IMR-90 (cell line): Measurements from ENCODE around the gene SLC37A3. TPM values are rescaled to one million over a fixed set of nuclear protein-coding genes. Genes with fewer than 3 reads are reported as not detected.

Experiments
- ATAC-seq: fragments of 200-7000 bp; cut with Tn5 transposase; 2 replicates; pipeline ENCODE4 v1.9.1; 2020; ENCODE audit warnings: low read depth, mild to moderate bottlenecking, moderate library complexity
- BruUV-seq: library from RNA; stranded (reverse); fragments of 400-500 nt; replicated peaks from 2 replicates; lab custom pipeline; 2021; lab: Mats Ljungman, UMichigan
- CTCF ChIA-PET: fragments of 300-600 bp; formaldehyde crosslinking; extraction: SDS; loops from one replicate; lab custom pipeline; 2021; ENCODE audit warnings: antibody characterized with exemption; lab: Yijun Ruan, JAX
- POLR2A ChIA-PET: fragments of 300-600 bp; sonication (Branson Sonifier 250); formaldehyde crosslinking; loops from one replicate; lab custom pipeline; 2022; ENCODE audit warnings: antibody characterized with exemption; ENCODE audit not compliant: unreplicated experiment; lab: Charles Lee
- DNase-seq: peaks from one replicate; pipeline ENCODE4 v3.0.0; 2013
- H2AFZ ChIP-seq: replicated peaks from 2 replicates; pipeline ENCODE3; 2013; ENCODE audit warnings: low read length, mild to moderate bottlenecking; ENCODE audit not compliant: poor library complexity
- H2AK5ac ChIP-seq: 2 replicates; pipeline ENCODE4 v1.6.1; 2013; ENCODE audit warnings: low read depth, low read length, inconsistent platforms
- H2AK9ac ChIP-seq: replicated peaks from 2 replicates; pipeline ENCODE3; 2013; ENCODE audit warnings: mild to moderate bottlenecking, low read depth, low read length, moderate library complexity; ENCODE audit not compliant: poor library complexity
- H2BK120ac ChIP-seq: 2 replicates; pipeline ENCODE4 v1.6.1; 2013; ENCODE audit warnings: low read depth, low read length, inconsistent platforms
- H2BK15ac ChIP-seq: 3 replicates; pipeline ENCODE4 v1.6.1; 2013; ENCODE audit warnings: low read depth, low read length, inconsistent platforms
- H2BK20ac ChIP-seq: 2 replicates; pipeline ENCODE4 v1.6.1; 2013; ENCODE audit warnings: low read depth, mild to moderate bottlenecking, inconsistent platforms, low read length, moderate library complexity
- H2BK5ac ChIP-seq: 2 replicates; pipeline ENCODE4 v1.6.1; 2013; ENCODE audit warnings: mild to moderate bottlenecking, low read depth, low read length, inconsistent platforms; ENCODE audit not compliant: poor library complexity, severe bottlenecking
- H3K14ac ChIP-seq: replicated peaks from 2 replicates; pipeline ENCODE4 v1.6.1; 2013; ENCODE audit warnings: low read depth, low read length, inconsistent platforms
- H3K18ac ChIP-seq: 2 replicates; pipeline ENCODE4 v1.6.1; 2013; ENCODE audit warnings: low read depth, low read length, control low read depth
- H3K23ac ChIP-seq: 2 replicates; pipeline ENCODE4 v1.6.1; 2013; ENCODE audit warnings: low read depth, low read length, inconsistent platforms
- H3K27ac ChIP-seq: 2 replicates; pipeline ENCODE4 v1.5.1; 2013; ENCODE audit warnings: mild to moderate bottlenecking, control low read depth, low read length; ENCODE audit not compliant: insufficient read depth
- H3K27me3 ChIP-seq: 2 replicates; pipeline ENCODE4 v1.6.1; 2013; ENCODE audit warnings: low read length; ENCODE audit not compliant: control insufficient read depth, insufficient read depth
- H3K36me3 ChIP-seq: 2 replicates; pipeline ENCODE4 v1.6.1; 2013; ENCODE audit warnings: low read length, mixed read lengths; ENCODE audit not compliant: control insufficient read depth, insufficient read depth
- H3K4ac ChIP-seq: 2 replicates; pipeline ENCODE4 v1.6.1; 2013; ENCODE audit warnings: low read depth, low read length, inconsistent platforms
- H3K4me1 ChIP-seq: 2 replicates; pipeline ENCODE4 v1.6.1; 2013; ENCODE audit warnings: low read length, mixed read lengths; ENCODE audit not compliant: control insufficient read depth, insufficient read depth
- H3K4me2 ChIP-seq: 2 replicates; pipeline ENCODE4 v1.6.1; 2013; ENCODE audit warnings: low read depth, mild to moderate bottlenecking, control low read depth, low read length, moderate library complexity
- H3K4me3 ChIP-seq: 2 replicates; pipeline ENCODE4 v1.5.1; 2013; ENCODE audit warnings: low read depth, mild to moderate bottlenecking, control low read depth, low read length, moderate library complexity; ENCODE audit not compliant: insufficient read depth
- H3K56ac ChIP-seq: 2 replicates; pipeline ENCODE4 v1.6.1; 2013; ENCODE audit warnings: low read length, inconsistent platforms; ENCODE audit not compliant: insufficient read depth; ENCODE audit errors: extremely low read depth
- H3K79me1 ChIP-seq, 2 experiments: 2 replicates each; pipeline ENCODE4 v1.6.1; 2013; ENCODE audit warnings: low read length in 2 of 2, inconsistent platforms in 1 of 2, low read depth in 1 of 2
- H3K9ac ChIP-seq: 2 replicates; pipeline ENCODE4 v1.6.1; 2013; ENCODE audit warnings: low read depth, low read length, control low read depth
- H3K9me1 ChIP-seq: 2 replicates; pipeline ENCODE4 v1.6.1; 2013; ENCODE audit warnings: low read length, inconsistent platforms; ENCODE audit not compliant: insufficient read depth
- H3K9me3 ChIP-seq: 2 replicates; pipeline ENCODE4 v1.6.1; 2013; ENCODE audit warnings: low read length; ENCODE audit not compliant: control insufficient read depth, insufficient read depth
- H4K20me1 ChIP-seq: 2 replicates; pipeline ENCODE4 v1.6.1; 2013; ENCODE audit warnings: low read length, inconsistent platforms; ENCODE audit not compliant: insufficient read depth
- H4K5ac ChIP-seq: 2 replicates; pipeline ENCODE4 v1.6.1; 2013; ENCODE audit warnings: mild to moderate bottlenecking, low read depth, low read length, control low read depth
- H4K8ac ChIP-seq, 2 experiments: 2 replicates each; pipeline ENCODE4 v1.6.1; 2013; ENCODE audit warnings: low read depth in 2 of 2, low read length in 2 of 2, control low read depth in 1 of 2, inconsistent platforms in 1 of 2
- H4K91ac ChIP-seq: 2 replicates; pipeline ENCODE4 v1.6.1; 2013; ENCODE audit warnings: low read depth, low read length, inconsistent platforms; ENCODE audit not compliant: insufficient read depth
- FOS ChIP-seq: fragments of 150-350 bp; IDR thresholded peaks from 2 replicates; pipeline ENCODE4 v1.6.1; 2016; ENCODE audit warnings: low read depth, low read length
- RCOR1 ChIP-seq: IDR thresholded peaks from 2 replicates; pipeline ENCODE4 v1.6.1; 2012; ENCODE audit warnings: mild to moderate bottlenecking, low read length, improper control_type of control experiment; ENCODE audit not compliant: insufficient replicate concordance
- RFX5 ChIP-seq: IDR thresholded peaks from 2 replicates; pipeline ENCODE4 v1.8.0; 2012; ENCODE audit warnings: low read depth, mild to moderate bottlenecking, low read length, moderate library complexity
- USF2 ChIP-seq: fragments of 150-350 bp; IDR thresholded peaks from 2 replicates; pipeline ENCODE4 v1.6.1; 2017; ENCODE audit warnings: mild to moderate bottlenecking, antibody characterized with exemption, low read length, low read depth
- WGBS, 2 experiments: methylation state at CpG; one replicate each; pipeline versions ENCODE4 v1.1.5 to v1.1.7; 2013; ENCODE audit warnings: missing lambda C conversion rate in 2 of 2; ENCODE audit not compliant: insufficient read length in 1 of 2; ENCODE audit errors: extremely low coverage in 2 of 2; 5-methylcytosine and 5-hydroxymethylcytosine counted together
- dilution Hi-C: fragments of 300-500 bp; cut with HindIII; formaldehyde crosslinking; loops from one replicate; pipeline ENCODE4 v1.14.3; 2018; ENCODE audit warnings: low sequenced_read_pairs; ENCODE audit not compliant: unreplicated experiment
- in situ Hi-C: fragments of 300-500 bp; cut with MboI; formaldehyde crosslinking; loops from 3 replicates; pipeline ENCODE4 v1.14.3; 2019; ENCODE audit warnings: low sequenced_read_pairs, inconsistent platforms, mixed read lengths
- intact Hi-C: fragments of 100-400 bp; cut with micrococcal nuclease; formaldehyde crosslinking; loops from 2 replicates; pipeline ENCODE4 v1.10.0; 2022
- polyA plus RNA-seq, 3 experiments: library from polyadenylated mRNA; depleted of rRNA; stranded (reverse); fragments of >200 nt; gene quantifications; 2 replicates each; pipeline ENCODE4 v1.2.3, GENCODE V29; 2012; ENCODE audit warnings: low replicate concordance in 1 of 3
- total RNA-seq: library from RNA; depleted of rRNA; stranded (reverse); fragments of >200 nt; gene quantifications from 2 replicates; pipeline ENCODE4 v1.2.3, GENCODE V29; 2012

The SLC37A3 gene
- total and polyA plus RNA-seq, 2 of the 4 experiments (the other 2 are of a cell fraction), result 43.2 to 45.3 TPM

GRCh38 chr7:140417456-140418155 is 19.3 kb upstream of the SLC37A3 start:
- dilution Hi-C loops, result no loop called here

More at GRCh38 chr7:140417456-140418155, 19.3 kb upstream of the SLC37A3 start:
- no peak overlapping the region for H3K9ac ChIP-seq
- H4K91ac ChIP-seq, result no peak overlapping the region
- no peaks in the 10 kb centered on the region for H3K9me1 ChIP-seq
- BruUV-seq, result no TSS peak
- no peak overlapping the region for H3K4ac ChIP-seq
- intact Hi-C loops, result no loop called here
- no peaks in the 10 kb centered on the region for H4K20me1 ChIP-seq
- no peak overlapping the region for H2BK15ac ChIP-seq
- DNase-seq (no peak), ATAC-seq (no peak)
- no peak overlapping the region for H2AK9ac ChIP-seq
- no peak overlapping the region for H3K4me2 ChIP-seq
- no peak overlapping the region for H3K4me3 ChIP-seq
- no peaks in the 10 kb centered on the region for H3K36me3 ChIP-seq
- no peak overlapping the region for H2BK5ac ChIP-seq
- H2BK120ac ChIP-seq, result no peak overlapping the region
- H3K79me1 ChIP-seq, result no peaks in the 10 kb centered on the region
- in situ Hi-C loops, result no loop called here
- POLR2A ChIA-PET, result interaction anchor here (0.7 kb wide), 1 partner anchor 244 kb away, joined by 17 read pairs; no protein-coding TSS in a partner anchor
- no peak overlapping the region for H3K27ac ChIP-seq
- H3K14ac ChIP-seq, result no peak overlapping the region
- no peak overlapping the region for H3K56ac ChIP-seq
- no peak overlapping the region for H4K5ac ChIP-seq
- peaks cover 26% of the 10 kb centered on the region for H3K27me3 ChIP-seq
- no peak overlapping the region for H2AFZ ChIP-seq
- TF ChIP-seq FOS, result no peak
- TF ChIP-seq USF2, result no peak
- no peak for TF ChIP-seq RFX5
- TF ChIP-seq RCOR1, result no peak
- H3K23ac ChIP-seq, result no peak overlapping the region
- peaks cover 4% of the 10 kb centered on the region; the same call in 1 of the 2 replicates for H3K4me1 ChIP-seq
- H3K18ac ChIP-seq, result no peak overlapping the region
- H3K9me3 ChIP-seq, result 0 out of 2 replicates have a peak, but pooled peaks cover 2% of the 10 kb centered on the region
- no peak overlapping the region for H2AK5ac ChIP-seq
- H4K8ac ChIP-seq, result no peak overlapping the region
- WGBS, 2 experiments, result 52% methylated on average over 3 of the region's 8 CpGs; no CpG with 5 or more reads in 1 of the 2 experiments
- no peak overlapping the region for H2BK20ac ChIP-seq
- CTCF ChIA-PET, result interaction anchor here (0.7 kb wide), 1 partner anchor 59 kb away, joined by 6 read pairs; no protein-coding TSS in a partner anchor
